ENCODE results near the gene POLR2J2. TPM values are rescaled to one million over a fixed set of nuclear protein-coding genes. Genes with fewer than 3 reads are reported as not detected.
A peak's percentile ranks its signal among the peaks of the same experiment; 100 is the strongest.
"Not testable (repeated sequence)": the region's sequence is repeated elsewhere in the genome, so short reads cannot be mapped to it uniquely, and the experiment has no call there.

The POLR2J2 gene
- total RNA-seq: 8.6 and 8.9 TPM in 2 replicates
- long read RNA-seq: 0 reads

GRCh38 chr7:102671166-102671955 is at the start of gene POLR2J2:
TSS of gene POLR2J2 (minus strand) at chr7:102671663. CDS start at chr7:102671601, 62 bp downstream.
- H3K36me3 Mint-ChIP-seq (ENCODE audit: insufficient read depth); H3K9me3 Mint-ChIP-seq (ENCODE audit: low read depth); H3K4me1 Mint-ChIP-seq (ENCODE audit: low read depth); H3K27me3 Mint-ChIP-seq: not testable (repeated sequence)
- peak within 1 kb of the TSS; percentile 80 for H3K4me3 Mint-ChIP-seq (ENCODE audit: low read depth)
- DNase-seq (ENCODE audit: low spot score, unreplicated experiment): peak; percentile 91
- H3K27ac Mint-ChIP-seq: peak within 1 kb of the TSS; percentile 67

- H3K4me3 Mint-ChIP-seq (ENCODE audit: low read depth); H3K27ac Mint-ChIP-seq; H3K36me3 Mint-ChIP-seq (ENCODE audit: insufficient read depth); H3K27me3 Mint-ChIP-seq; H3K9me3 Mint-ChIP-seq (ENCODE audit: low read depth); DNase-seq (ENCODE audit: low spot score, unreplicated experiment); H3K4me1 Mint-ChIP-seq (ENCODE audit: low read depth): not testable (repeated sequence)
Measured at GRCh38 chr7:102718491-102718890, 47.0 kb upstream of the POLR2J2 start.

- not testable (repeated sequence) for H3K4me3 Mint-ChIP-seq (ENCODE audit: low read depth); H3K9me3 Mint-ChIP-seq (ENCODE audit: low read depth); DNase-seq (ENCODE audit: low spot score, unreplicated experiment); H3K4me1 Mint-ChIP-seq (ENCODE audit: low read depth); H3K27ac Mint-ChIP-seq; H3K36me3 Mint-ChIP-seq (ENCODE audit: insufficient read depth)
- peaks cover 11% of the 10 kb centered on the region for H3K27me3 Mint-ChIP-seq
Measured at GRCh38 chr7:102715718-102716117, 44.3 kb upstream of the POLR2J2 start.

DNA sequence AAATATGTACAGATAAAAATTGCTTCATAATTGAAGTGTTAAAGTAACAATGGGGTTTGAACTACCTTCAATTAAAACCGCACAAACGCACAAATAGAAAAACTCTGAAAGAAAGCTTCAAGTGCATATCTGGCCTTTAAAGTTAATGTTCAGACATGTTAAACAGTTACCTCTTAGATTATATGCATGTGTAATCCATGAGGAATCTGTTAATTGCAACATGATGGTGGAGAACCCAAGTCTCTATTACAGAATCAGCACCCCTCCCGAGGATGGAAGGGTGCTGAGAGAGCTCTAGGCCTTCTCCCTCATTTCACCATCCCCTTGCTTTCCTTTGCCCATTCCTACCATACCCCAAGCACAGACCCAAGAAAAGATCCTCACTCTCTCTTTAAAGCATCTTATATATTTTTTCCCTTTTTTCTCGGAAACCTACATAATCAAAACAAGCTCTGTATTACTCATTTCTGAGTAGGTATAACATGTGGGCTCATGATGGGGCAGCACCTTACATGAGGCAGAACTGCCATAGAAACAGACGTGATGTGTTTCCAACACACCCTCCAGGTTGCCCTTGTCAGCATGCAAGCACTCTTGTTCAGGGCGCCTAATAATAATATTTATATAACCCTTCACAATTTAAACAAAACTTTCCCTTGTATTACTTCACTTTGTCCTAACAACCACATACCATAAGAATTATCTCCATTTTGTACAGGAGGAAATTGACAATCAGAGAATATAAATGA is 43.5 kb upstream of the POLR2J2 start:
- not testable (repeated sequence) for H3K9me3 Mint-ChIP-seq (ENCODE audit: low read depth); H3K36me3 Mint-ChIP-seq (ENCODE audit: insufficient read depth); H3K4me3 Mint-ChIP-seq (ENCODE audit: low read depth); H3K27ac Mint-ChIP-seq; DNase-seq (ENCODE audit: low spot score, unreplicated experiment); H3K4me1 Mint-ChIP-seq (ENCODE audit: low read depth)
- H3K27me3 Mint-ChIP-seq: peaks cover 11% of the 10 kb centered on the region

- DNase-seq (ENCODE audit: low spot score, unreplicated experiment); H3K9me3 Mint-ChIP-seq (ENCODE audit: low read depth); H3K36me3 Mint-ChIP-seq (ENCODE audit: insufficient read depth); H3K27ac Mint-ChIP-seq; H3K4me3 Mint-ChIP-seq (ENCODE audit: low read depth); H3K4me1 Mint-ChIP-seq (ENCODE audit: low read depth): not testable (repeated sequence)
- peaks cover 11% of the 10 kb centered on the region for H3K27me3 Mint-ChIP-seq
Measured at GRCh38 chr7:102713691-102714080, 42.2 kb upstream of the POLR2J2 start.

DNA sequence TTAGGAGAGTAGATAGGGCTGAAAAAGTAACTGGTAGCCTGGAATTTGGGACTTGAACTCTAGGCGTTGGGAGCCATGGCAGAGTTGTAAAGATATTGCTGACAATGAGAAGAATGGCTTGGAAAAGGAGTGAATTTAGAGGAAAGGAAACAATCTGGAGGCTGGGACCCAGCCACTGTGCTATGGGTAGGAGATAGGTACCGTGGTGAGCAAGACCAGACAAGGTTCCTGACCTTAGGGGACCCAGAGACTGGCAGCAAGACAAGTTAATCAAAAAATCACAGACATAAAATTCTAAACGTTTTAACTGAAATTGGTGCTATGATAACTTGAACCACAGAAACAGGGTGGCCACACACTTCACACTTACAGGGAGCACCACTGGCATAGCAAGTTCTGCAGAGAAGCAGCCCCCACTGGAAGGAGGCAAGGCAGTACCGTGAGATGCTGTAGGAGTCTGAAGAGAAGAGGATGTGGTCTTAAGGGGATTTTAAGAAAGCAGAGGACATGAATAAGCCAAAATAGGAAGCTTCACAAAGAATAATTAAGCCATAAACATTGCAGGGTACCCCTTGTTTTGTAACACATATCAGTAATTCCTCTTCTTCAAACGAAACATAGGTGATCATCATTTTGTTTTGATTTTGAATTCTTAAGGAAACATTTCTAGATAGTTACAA is 41.7 kb upstream of the POLR2J2 start:
- not testable (repeated sequence) for H3K9me3 Mint-ChIP-seq (ENCODE audit: low read depth); H3K27me3 Mint-ChIP-seq; H3K4me3 Mint-ChIP-seq (ENCODE audit: low read depth); H3K27ac Mint-ChIP-seq; H3K36me3 Mint-ChIP-seq (ENCODE audit: insufficient read depth); H3K4me1 Mint-ChIP-seq (ENCODE audit: low read depth); DNase-seq (ENCODE audit: low spot score, unreplicated experiment)

DNA sequence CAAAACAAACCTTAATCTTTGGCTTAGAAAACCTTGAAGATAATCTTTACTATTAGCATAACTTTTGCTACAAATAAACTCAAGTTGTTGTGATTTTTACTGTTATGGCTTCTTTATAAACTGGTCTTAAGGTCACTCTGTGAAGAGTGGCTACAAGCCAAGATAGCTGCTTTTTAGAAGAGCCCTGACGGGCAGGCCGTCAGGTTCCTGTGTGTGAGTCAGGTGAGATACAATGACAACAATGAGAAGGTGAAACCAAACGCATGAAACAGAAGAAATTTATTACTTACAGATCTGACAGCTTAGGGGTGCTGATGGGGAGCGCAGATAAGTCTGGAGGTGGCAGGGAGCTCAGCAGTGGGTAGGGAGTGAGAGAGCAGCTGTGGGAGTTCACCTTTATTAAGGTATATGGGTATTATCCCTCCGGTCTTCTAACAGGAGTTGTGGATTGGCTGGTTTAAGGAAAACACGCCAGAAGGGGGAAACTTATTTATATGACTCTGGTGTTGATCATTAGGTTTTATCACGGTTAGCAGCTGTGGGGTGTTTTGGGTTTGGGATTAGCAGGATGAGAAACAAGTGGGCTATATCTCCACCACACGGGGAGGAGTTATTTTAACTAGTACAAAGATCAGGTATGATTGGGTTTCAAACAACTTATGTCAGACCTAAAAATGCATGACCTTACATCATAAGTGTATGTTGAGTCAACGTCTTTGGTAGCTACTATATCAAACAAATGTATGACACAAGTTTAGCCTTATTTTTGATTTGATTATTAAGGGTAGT is 27.7 kb upstream of the POLR2J2 start:
- not testable (repeated sequence) for DNase-seq (ENCODE audit: low spot score, unreplicated experiment); H3K36me3 Mint-ChIP-seq (ENCODE audit: insufficient read depth); H3K27ac Mint-ChIP-seq; H3K9me3 Mint-ChIP-seq (ENCODE audit: low read depth); H3K4me1 Mint-ChIP-seq (ENCODE audit: low read depth); H3K4me3 Mint-ChIP-seq (ENCODE audit: low read depth)
- peaks cover 20% of the 10 kb centered on the region for H3K27me3 Mint-ChIP-seq

- not testable (repeated sequence) for H3K27ac Mint-ChIP-seq; H3K36me3 Mint-ChIP-seq (ENCODE audit: insufficient read depth); H3K4me1 Mint-ChIP-seq (ENCODE audit: low read depth); H3K9me3 Mint-ChIP-seq (ENCODE audit: low read depth); DNase-seq (ENCODE audit: low spot score, unreplicated experiment); H3K4me3 Mint-ChIP-seq (ENCODE audit: low read depth)
- H3K27me3 Mint-ChIP-seq: peaks cover 23% of the 10 kb centered on the region
Measured at GRCh38 chr7:102697642-102698512, 26.4 kb upstream of the POLR2J2 start.

DNA sequence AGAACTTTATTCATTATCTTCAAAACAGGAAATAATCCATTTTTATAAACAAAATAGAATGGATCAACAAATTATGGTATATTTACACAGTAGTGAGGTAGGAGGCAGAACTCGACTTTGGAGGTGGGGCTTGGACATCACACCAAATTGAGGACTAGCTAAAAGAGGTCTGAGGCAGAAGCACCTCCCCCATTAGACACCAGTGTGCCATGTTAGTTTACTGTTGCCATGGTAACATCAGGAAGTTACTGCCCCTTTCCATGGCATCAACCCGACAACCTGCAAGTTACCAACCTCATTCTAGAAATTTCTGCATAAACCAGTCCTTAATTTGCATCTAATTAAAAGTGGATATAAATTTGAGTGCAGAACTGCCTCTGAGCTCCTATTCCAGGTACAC is 24.5 kb upstream of the POLR2J2 start:
- not testable (repeated sequence) for H3K27ac Mint-ChIP-seq; H3K4me1 Mint-ChIP-seq (ENCODE audit: low read depth); H3K9me3 Mint-ChIP-seq (ENCODE audit: low read depth); DNase-seq (ENCODE audit: low spot score, unreplicated experiment); H3K36me3 Mint-ChIP-seq (ENCODE audit: insufficient read depth); H3K4me3 Mint-ChIP-seq (ENCODE audit: low read depth)
- peaks cover 32% of the 10 kb centered on the region for H3K27me3 Mint-ChIP-seq

DNA sequence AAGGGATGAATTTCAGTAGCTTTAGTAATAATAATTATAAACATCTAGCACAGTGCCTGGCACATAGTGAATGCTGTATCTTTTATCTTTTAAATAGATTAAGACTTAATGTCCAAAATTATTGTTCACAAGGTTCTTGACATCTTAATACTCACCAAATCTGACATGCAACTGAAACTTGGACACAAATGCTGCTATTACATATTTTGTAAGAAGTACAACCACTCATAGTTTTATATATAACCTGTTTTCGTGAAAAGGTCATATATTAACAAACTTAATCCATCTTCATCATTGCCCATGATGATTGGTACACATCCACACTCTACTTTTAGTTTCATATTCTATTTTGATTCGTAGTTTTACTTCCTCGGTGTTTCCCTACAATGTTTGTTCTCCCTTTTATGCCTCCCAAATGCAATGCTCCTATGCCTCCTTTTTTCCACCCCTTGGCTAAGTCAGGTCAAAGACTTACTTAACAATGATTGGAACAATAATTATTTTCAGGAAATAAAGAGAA is 23.6 kb upstream of the POLR2J2 start:
- not testable (repeated sequence) for H3K4me1 Mint-ChIP-seq (ENCODE audit: low read depth); DNase-seq (ENCODE audit: low spot score, unreplicated experiment); H3K9me3 Mint-ChIP-seq (ENCODE audit: low read depth); H3K36me3 Mint-ChIP-seq (ENCODE audit: insufficient read depth); H3K4me3 Mint-ChIP-seq (ENCODE audit: low read depth); H3K27ac Mint-ChIP-seq
- peaks cover 32% of the 10 kb centered on the region for H3K27me3 Mint-ChIP-seq

GRCh38 chr7:102694008-102694407 is 22.5 kb upstream of the POLR2J2 start:
- not testable (repeated sequence) for H3K4me3 Mint-ChIP-seq (ENCODE audit: low read depth); H3K27ac Mint-ChIP-seq; H3K9me3 Mint-ChIP-seq (ENCODE audit: low read depth); DNase-seq (ENCODE audit: low spot score, unreplicated experiment); H3K36me3 Mint-ChIP-seq (ENCODE audit: insufficient read depth); H3K4me1 Mint-ChIP-seq (ENCODE audit: low read depth)
- H3K27me3 Mint-ChIP-seq: peaks cover 26% of the 10 kb centered on the region
